ENCODE data around the gene MXRA8.

DNA sequence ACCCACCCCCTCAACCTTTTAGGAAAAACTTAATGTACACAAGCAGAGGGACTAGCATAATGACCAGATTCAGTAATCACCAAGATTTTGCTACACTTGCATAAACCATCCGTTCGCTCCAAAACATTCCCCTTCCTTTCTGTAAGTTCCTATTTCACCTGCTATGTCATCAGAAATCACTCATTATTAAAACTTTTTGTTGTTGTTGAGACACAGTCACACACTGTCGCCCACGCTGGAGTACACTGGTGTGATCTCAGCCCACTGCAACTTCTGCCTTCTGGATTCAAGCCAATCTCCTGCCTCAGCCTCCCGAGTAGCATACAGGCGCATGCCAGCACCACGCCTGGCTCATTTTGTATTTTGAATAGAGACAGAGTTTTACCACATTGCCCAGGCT is 45.3 kb upstream of the MXRA8 start:
- TF ChIP-seq, protein P1, sequence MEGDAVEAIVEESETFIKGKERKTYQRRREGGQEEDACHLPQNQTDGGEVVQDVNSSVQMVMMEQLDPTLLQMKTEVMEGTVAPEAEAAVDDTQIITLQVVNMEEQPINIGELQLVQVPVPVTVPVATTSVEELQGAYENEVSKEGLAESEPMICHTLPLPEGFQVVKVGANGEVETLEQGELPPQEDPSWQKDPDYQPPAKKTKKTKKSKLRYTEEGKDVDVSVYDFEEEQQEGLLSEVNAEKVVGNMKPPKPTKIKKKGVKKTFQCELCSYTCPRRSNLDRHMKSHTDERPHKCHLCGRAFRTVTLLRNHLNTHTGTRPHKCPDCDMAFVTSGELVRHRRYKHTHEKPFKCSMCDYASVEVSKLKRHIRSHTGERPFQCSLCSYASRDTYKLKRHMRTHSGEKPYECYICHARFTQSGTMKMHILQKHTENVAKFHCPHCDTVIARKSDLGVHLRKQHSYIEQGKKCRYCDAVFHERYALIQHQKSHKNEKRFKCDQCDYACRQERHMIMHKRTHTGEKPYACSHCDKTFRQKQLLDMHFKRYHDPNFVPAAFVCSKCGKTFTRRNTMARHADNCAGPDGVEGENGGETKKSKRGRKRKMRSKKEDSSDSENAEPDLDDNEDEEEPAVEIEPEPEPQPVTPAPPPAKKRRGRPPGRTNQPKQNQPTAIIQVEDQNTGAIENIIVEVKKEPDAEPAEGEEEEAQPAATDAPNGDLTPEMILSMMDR (IDR thresholded peaks at IDR 0.05), result no peak
- TF ChIP-seq POLR2A (IDR thresholded peaks at IDR 0.05), result no peak

All from thyroid gland (tissue), 4 donors.